SK-N-SH (cell line): Measurements from ENCODE around the gene VAMP8. TPM values are rescaled to one million over a fixed set of nuclear protein-coding genes. Genes with fewer than 3 reads are reported as not detected.

ENCODE experiments used
- CTCF ChIA-PET: fragments of 300-600, 350-600 bp; formaldehyde crosslinking; extraction: SDS; loops from one replicate; lab custom pipeline; 2021; lab: Yijun Ruan, JAX
- POLR2A ChIA-PET: fragments of 350-600 bp; sonication (Branson Sonifier 250); formaldehyde crosslinking; extraction: SDS; loops from one replicate; lab custom pipeline; 2020; ENCODE audit warnings: antibody characterized with exemption, inconsistent platforms; lab: Yijun Ruan, JAX
- DNase-seq: peaks from one replicate; pipeline ENCODE4 v3.0.0; 2012
- H2AFZ ChIP-seq: fragments of 200-600 bp; sonication (generic); 2 replicates; pipeline ENCODE4 v1.8.1; 2016; ENCODE audit warnings: antibody characterized with exemption, mild to moderate bottlenecking, low read depth
- H3F3A ChIP-seq: fragments of 200-600 bp; sonication (generic); replicated peaks from 2 replicates; pipeline ENCODE3; 2016; ENCODE audit warnings: antibody characterized with exemption, mild to moderate bottlenecking; ENCODE audit not compliant: insufficient read depth
- H3K27ac ChIP-seq, 2 experiments: fragments of 200-500 bp in 1 of 2; fragments of 200-600 bp in 1 of 2; sonication (Bioruptor generic) in 1 of 2; sonication (generic), shearing (Covaris generic) in 1 of 2; 2 replicates each; pipeline versions ENCODE4 v1.5.1 to v1.6.1; 2014 to 2016; ENCODE audit warnings: low read depth in 2 of 2, inconsistent platforms in 1 of 2, low read length in 1 of 2, mild to moderate bottlenecking in 1 of 2, mixed read lengths in 1 of 2
- H3K27me3 ChIP-seq: fragments of 200-600 bp; sonication (generic), shearing (Covaris generic); 2 replicates; pipeline ENCODE4 v1.6.1; 2016; ENCODE audit warnings: mixed run types; ENCODE audit not compliant: insufficient read depth
- H3K36me3 ChIP-seq, 2 experiments: fragments of 200-500 bp in 1 of 2; fragments of 200-600 bp in 1 of 2; sonication (Bioruptor generic) in 1 of 2; sonication (generic) in 1 of 2; replicated peaks in 1 of 2; 2 replicates each; pipeline versions ENCODE3 to v1.5.1; 2014 to 2016; ENCODE audit warnings: low read length in 1 of 2, mild to moderate bottlenecking in 1 of 2; ENCODE audit not compliant: insufficient read depth in 2 of 2, control insufficient read depth in 1 of 2
- H3K4me1 ChIP-seq, 2 experiments: fragments of 200-500 bp in 1 of 2; fragments of 200-600 bp in 1 of 2; sonication (Bioruptor generic) in 1 of 2; sonication (generic), shearing (Covaris generic) in 1 of 2; 2 replicates each; pipeline versions ENCODE4 v1.5.1 to v1.6.1; 2014 to 2016; ENCODE audit warnings: low read depth in 1 of 2, low read length in 1 of 2, mixed run types in 1 of 2; ENCODE audit not compliant: insufficient read depth in 2 of 2, control insufficient read depth in 1 of 2
- H3K4me2 ChIP-seq: fragments of 200-600 bp; sonication (generic), shearing (Covaris generic); 2 replicates; pipeline ENCODE4 v1.6.1; 2017; ENCODE audit warnings: mixed run types
- H3K4me3 ChIP-seq, 2 experiments: fragments of 200-500 bp in 1 of 2; fragments of 200-600 bp in 1 of 2; sonication (Bioruptor generic) in 1 of 2; sonication (generic), shearing (Covaris generic) in 1 of 2; 2 replicates each; pipeline versions ENCODE4 v1.5.1 to v1.8.1; 2014 to 2016; ENCODE audit warnings: low read depth in 2 of 2, inconsistent platforms in 1 of 2, low read length in 1 of 2, mild to moderate bottlenecking in 1 of 2, mixed read lengths in 1 of 2, moderate library complexity in 1 of 2
- H3K79me2 ChIP-seq: fragments of 200-600 bp; sonication (generic); 2 replicates; pipeline ENCODE4 v1.8.1; 2017; ENCODE audit warnings: mild to moderate bottlenecking; ENCODE audit not compliant: insufficient read depth
- H3K9ac ChIP-seq: fragments of 200-600 bp; sonication (generic); 2 replicates; pipeline ENCODE4 v1.6.1; 2017; ENCODE audit warnings: mixed run types
- H3K9me2 ChIP-seq: fragments of 200-600 bp; sonication (generic); 2 replicates; pipeline ENCODE4 v1.6.1; 2017; ENCODE audit warnings: mixed run types
- H3K9me3 ChIP-seq: fragments of 200-600 bp; sonication (generic); 2 replicates; pipeline ENCODE4 v1.6.1; 2017; ENCODE audit warnings: mixed run types, mild to moderate bottlenecking, moderate library complexity
- H4K20me1 ChIP-seq: fragments of 200-600 bp; sonication (generic); 2 replicates; pipeline ENCODE4 v1.6.1; 2017; ENCODE audit warnings: mild to moderate bottlenecking, mixed run types; ENCODE audit not compliant: insufficient read depth
- FOSL2 ChIP-seq: IDR thresholded peaks from 2 replicates; pipeline ENCODE4 v1.4.0; 2012; ENCODE audit warnings: low read depth, mild to moderate bottlenecking, moderate library complexity, borderline replicate concordance
- GATA2 ChIP-seq: sonication (generic); formaldehyde crosslinking; IDR thresholded peaks from 2 replicates; pipeline ENCODE4 v1.5.0; 2020; ENCODE audit warnings: mild to moderate bottlenecking, missing genetic modification reagents
- JUND ChIP-seq: IDR thresholded peaks from 2 replicates; pipeline ENCODE4 v1.4.0; 2012
- NFIC ChIP-seq: IDR thresholded peaks from 2 replicates; pipeline ENCODE4 v1.4.0; 2012; ENCODE audit warnings: borderline replicate concordance
- RAD21 ChIP-seq: IDR thresholded peaks from 2 replicates; pipeline ENCODE4 v1.6.1; 2012; ENCODE audit warnings: mild to moderate bottlenecking, low read length
- REST ChIP-seq: IDR thresholded peaks from 2 replicates; pipeline ENCODE4 v1.6.1; 2012; ENCODE audit warnings: mild to moderate bottlenecking, low read depth, low read length, moderate library complexity
- RXRA ChIP-seq: IDR thresholded peaks from 2 replicates; pipeline ENCODE4 v1.4.0; 2012; ENCODE audit warnings: low read depth, mild to moderate bottlenecking, borderline replicate concordance
- SMC3 ChIP-seq: IDR thresholded peaks from 2 replicates; pipeline ENCODE4 v1.6.1; 2012; ENCODE audit warnings: low read depth, low read length, improper control_type of control experiment
- USF1 ChIP-seq: IDR thresholded peaks from 2 replicates; pipeline ENCODE4 v1.4.0; 2012; ENCODE audit warnings: low read depth, borderline replicate concordance
- ZBTB33 ChIP-seq: IDR thresholded peaks from 2 replicates; pipeline ENCODE4 v1.4.0; 2012; ENCODE audit warnings: low read depth, borderline replicate concordance
- WGBS: methylation state at CpG from one replicate; pipeline ENCODE4 v1.1.6; 2017; ENCODE audit warnings: low lambda C conversion rate; 5-methylcytosine and 5-hydroxymethylcytosine counted together
- polyA plus RNA-seq, 3 experiments: library from polyadenylated mRNA; depleted of rRNA; stranded (reverse); fragments of >200 nt; gene quantifications; 2 replicates each; pipeline ENCODE4 v1.2.3, GENCODE V29; 2012

VAMP8 gene
- polyA plus RNA-seq, 1 of the 3 experiments (the other 2 are of a cell fraction): 0.72 TPM

GRCh38 chr2:85593023-85593422 is 15.6 kb downstream of the VAMP8 start:
- Histone ChIP-seq H3K4me2 (no peak overlapping the region), H3K9me3 (no peaks in the 10 kb centered on the region), H3K4me1 (peaks cover 0 to 17% of the 10 kb centered on the region in 2 experiments; a peak in 3 of 4 replicates), H3K36me3 (peaks cover 0 to 9% of the 10 kb centered on the region in 2 experiments), H3K27ac (no peak overlapping the region), H3K27me3 (no peaks in the 10 kb centered on the region), H4K20me1 (no peaks in the 10 kb centered on the region), H3F3A (no peaks in the 10 kb centered on the region), H3K4me3 (no peak overlapping the region), H3K79me2 (peaks cover 22% of the 10 kb centered on the region), H3K9ac (no peak overlapping the region), H3K9me2 (no peaks in the 10 kb centered on the region), H2AFZ (no peak overlapping the region)
- TF ChIP-seq FOSL2 (no peak), GATA2 (CRISPR knock-in tag) (no peak), USF1 (no peak), RAD21 (no peak), SMC3 (no peak), REST (no peak), NFIC (no peak), JUND (no peak), ZBTB33 (no peak)
- CTCF ChIA-PET: no interaction called here
- DNase-seq: no peak
- 30% methylated on average over 3 of the region's 3 CpGs for WGBS
- POLR2A ChIA-PET: no interaction called here

GRCh38 chr2:85594715-85595300 is 17.4 kb downstream of the VAMP8 start:
- peaks cover 0 to 17% of the 10 kb centered on the region in 2 experiments; a peak in 2 of 4 replicates for H3K4me1 ChIP-seq
- H3K36me3 ChIP-seq: peaks cover 0 to 25% of the 10 kb centered on the region in 2 experiments
- no peaks in the 10 kb centered on the region for H3K27me3 ChIP-seq
- H3K79me2 ChIP-seq: peaks cover 22% of the 10 kb centered on the region
- H3K9me3 ChIP-seq: no peaks in the 10 kb centered on the region
- H3K4me2 ChIP-seq: peak overlapping the region; percentile 85
- no peaks in the 10 kb centered on the region for H3K9me2 ChIP-seq
- POLR2A ChIA-PET: interaction anchor here (0.8 to 1.6 kb wide), 8 partner anchors 8 to 174 kb away, joined by 3 to 7 read pairs (median 4); partner anchors contain the start of genes C2orf68 and MAT2A
- CTCF ChIA-PET: interaction anchor here (0.6 to 1.9 kb wide), 5 partner anchors 8 to 89 kb away, joined by 3 to 5 read pairs (median 4); partner anchors contain the start of genes MAT2A and TMEM150A
- 21% methylated on average over 13 of the region's 13 CpGs for WGBS
- no peaks in the 10 kb centered on the region for H4K20me1 ChIP-seq
- no peaks in the 10 kb centered on the region for H3F3A ChIP-seq
- DNase-seq: no peak
- peak overlapping the region; percentile 79 to 91 for H3K27ac ChIP-seq
- H3K9ac ChIP-seq: peak overlapping the region; percentile 94
- TF ChIP-seq RXRA: no peak
- peak overlapping the region; percentile 76 for H2AFZ ChIP-seq
- peak overlapping the region; percentile 86 to 99 for H3K4me3 ChIP-seq
